ENCODE data around the gene CRYZL1.

CRYZL1 gene

GRCh38 chr21:33557447-33557846 is 84.1 kb downstream of the CRYZL1 start:
- DNase-seq = no peak

GRCh38 chr21:33554982-33555344 is 86.6 kb downstream of the CRYZL1 start:
- DNase-seq = no peak

- DNase-seq = no peak
These were observed 87.1 kb downstream of the CRYZL1 start for GRCh38 chr21:33554236-33554981.

- no peak for DNase-seq
These were observed 88.4 kb downstream of the CRYZL1 start for GRCh38 chr21:33552999-33553598.

GRCh38 chr21:33552093-33552998 is 89.2 kb downstream of the CRYZL1 start:
- DNase-seq = no peak

GRCh38 chr21:33551664-33552063 is 89.9 kb downstream of the CRYZL1 start:
- no peak for DNase-seq

GRCh38 chr21:33550772-33551660 is 90.5 kb downstream of the CRYZL1 start:
- no peak for DNase-seq

- no peak for DNase-seq
These were observed 91.4 kb downstream of the CRYZL1 start for GRCh38 chr21:33549848-33550771.

GRCh38 chr21:33546086-33546485 is 95.5 kb downstream of the CRYZL1 start:
- no peak for DNase-seq

- no peak for DNase-seq
These were observed 96.9 kb downstream of the CRYZL1 start for GRCh38 chr21:33544451-33545195.

- DNase-seq = no peak
These were observed 97.9 kb downstream of the CRYZL1 start for GRCh38 chr21:33543505-33544129.

- peak; percentile 94 for DNase-seq
These were observed 98.7 kb downstream of the CRYZL1 start, which contains the start of gene SON for GRCh38 chr21:33542640-33543504. SON (plus strand) TSS chr21:33543038; CDS start chr21:33543093, 55 bp downstream.

- peak; percentile 9 for DNase-seq
These were observed 99.5 kb downstream of the CRYZL1 start, which contains the start of gene GART for GRCh38 chr21:33541756-33542639. GART (minus strand) TSS chr21:33542117; CDS start chr21:33539315, 2,802 bp downstream.

GRCh38 chr21:33541105-33541711 is 100.3 kb downstream of the CRYZL1 start:
- DNase-seq = no peak

GRCh38 chr21:33540711-33541104 is 100.8 kb downstream of the CRYZL1 start:
- DNase-seq = no peak

GRCh38 chr21:33539616-33540015 is 101.9 kb downstream of the CRYZL1 start:
- DNase-seq = no peak
